Glomerular endothelial cell (primary cell): Measurements from ENCODE around the gene PROSER2. TPM values are rescaled to one million over a fixed set of nuclear protein-coding genes. Genes with fewer than 3 reads are reported as not detected.
"Not testable (repeated sequence)": the region's sequence is repeated elsewhere in the genome, so short reads cannot be mapped to it uniquely, and the experiment has no call there.

ENCODE experiments used
- DNase-seq: peaks from one replicate; pipeline ENCODE4 v3.0.0-alpha.2; 2011; ENCODE audit warnings: low read depth, low spot score; ENCODE audit errors: extremely low read depth
- total RNA-seq: library from RNA; depleted of rRNA; stranded (reverse); fragments of >200 nt; gene quantifications from 2 replicates; pipeline ENCODE4 v1.2.3, GENCODE V29; 2015

The PROSER2 gene
- total RNA-seq, 1 donor from 2014 or later = 12.7 TPM

DNA sequence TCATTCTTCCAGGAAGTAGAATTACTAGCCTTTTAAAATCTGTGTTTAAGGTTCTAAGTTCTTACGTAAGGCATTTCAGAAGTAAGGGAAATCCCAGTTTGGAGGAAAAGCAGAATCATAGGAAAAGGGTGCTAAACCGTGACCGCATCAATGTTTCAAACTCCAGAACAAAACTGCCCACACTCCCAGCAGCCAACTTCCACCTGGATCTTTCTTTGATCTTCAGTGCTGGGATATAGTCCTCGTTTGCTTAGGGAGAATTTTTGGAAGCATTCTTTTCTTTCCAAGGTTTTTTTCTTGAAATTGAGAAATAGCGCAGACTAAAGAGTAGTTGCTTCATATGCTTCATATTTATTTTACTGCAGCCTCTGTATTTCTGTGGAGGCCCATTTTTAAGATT is 8.9 kb downstream of the PROSER2 start:
- no peak for DNase-seq

GRCh38 chr10:11835061-11835460 is 11.9 kb downstream of the PROSER2 start:
- DNase-seq = no peak

DNA sequence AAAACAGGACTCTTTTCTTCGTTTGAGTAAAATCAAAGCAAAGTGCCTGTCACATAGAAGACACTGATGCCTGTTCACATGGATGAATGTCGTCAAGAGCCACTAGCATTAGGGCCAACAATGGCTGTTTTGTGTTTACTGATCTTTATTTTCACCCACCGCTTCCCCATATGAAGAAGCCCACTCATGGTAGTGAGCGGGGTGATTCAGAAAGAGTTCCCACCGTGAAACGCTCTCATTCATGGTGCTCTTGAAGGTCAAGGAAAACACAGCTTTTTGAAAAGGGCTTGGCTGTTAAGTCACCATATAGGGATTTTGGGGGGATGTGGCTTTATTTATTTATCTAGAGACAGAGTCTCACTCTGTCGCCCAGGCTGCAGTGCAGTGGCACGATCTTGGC is 12.5 kb downstream of the PROSER2 start:
- no peak for DNase-seq

GRCh38 chr10:11837372-11838161 is 14.4 kb downstream of the PROSER2 start:
- no peak for DNase-seq

GRCh38 chr10:11838298-11838852 is 15.2 kb downstream of the PROSER2 start:
- no peak for DNase-seq

DNA sequence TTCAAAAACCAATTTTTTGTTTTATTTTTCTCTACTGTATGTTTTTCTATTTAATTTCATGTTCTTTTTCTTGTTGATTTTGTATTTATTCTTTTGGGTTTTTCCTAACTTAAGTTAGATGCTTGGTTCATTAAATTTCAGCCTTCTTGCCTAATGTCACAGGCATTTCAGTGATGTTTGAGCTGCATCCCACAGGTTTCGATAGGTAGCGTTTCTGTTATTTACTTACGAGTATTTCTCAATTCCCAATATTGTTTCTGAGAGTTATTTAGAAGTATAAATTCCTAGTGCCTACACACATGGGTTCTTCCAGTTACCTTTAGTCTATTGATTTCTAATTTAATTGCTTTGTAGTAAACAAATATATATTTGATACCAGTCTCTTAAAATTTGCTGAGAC is 18.2 kb downstream of the PROSER2 start:
- DNase-seq = no peak

- DNase-seq = no peak
Observed at GRCh38 chr10:11842411-11842810, 19.3 kb downstream of the PROSER2 start.

DNA sequence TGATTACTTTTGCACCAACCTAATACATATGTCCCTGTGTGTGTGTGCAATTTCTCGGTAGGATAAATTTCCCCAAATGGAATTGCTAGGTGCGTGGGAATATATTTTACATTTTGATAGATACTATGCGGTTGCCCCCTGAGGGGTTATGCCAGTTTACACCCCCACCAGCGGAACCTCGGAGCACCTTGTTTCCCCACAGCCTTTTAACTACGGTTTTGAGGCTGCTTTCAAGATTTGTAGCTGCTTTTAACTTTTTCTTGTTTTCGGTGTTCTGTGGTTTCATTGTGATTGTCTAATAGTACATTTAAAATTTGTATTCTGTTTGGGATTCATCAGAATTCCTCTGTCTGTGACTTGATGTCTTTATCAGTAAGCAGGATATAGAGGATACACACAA is 22.0 kb downstream of the PROSER2 start:
- no peak for DNase-seq

DNA sequence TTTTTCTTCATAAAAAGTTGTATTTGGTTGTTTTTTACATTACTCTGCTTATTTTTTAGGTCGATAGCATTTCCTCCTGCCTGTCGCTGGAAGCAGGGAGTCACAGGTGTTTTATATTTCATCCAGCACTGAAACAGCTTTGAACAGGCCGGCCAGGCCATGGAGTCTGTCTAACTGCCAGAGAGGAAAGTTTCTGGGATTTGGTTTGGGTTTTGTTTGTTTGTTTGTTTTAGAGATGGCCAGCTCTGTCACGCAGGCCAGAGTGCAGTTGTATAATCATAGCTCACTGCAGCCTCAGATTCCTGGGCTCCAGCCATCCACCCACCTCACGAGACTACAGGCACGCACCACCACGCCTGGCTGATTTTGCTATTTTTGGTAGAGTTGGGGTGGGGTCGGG is 23.4 kb downstream of the PROSER2 start:
- DNase-seq = no peak

DNA sequence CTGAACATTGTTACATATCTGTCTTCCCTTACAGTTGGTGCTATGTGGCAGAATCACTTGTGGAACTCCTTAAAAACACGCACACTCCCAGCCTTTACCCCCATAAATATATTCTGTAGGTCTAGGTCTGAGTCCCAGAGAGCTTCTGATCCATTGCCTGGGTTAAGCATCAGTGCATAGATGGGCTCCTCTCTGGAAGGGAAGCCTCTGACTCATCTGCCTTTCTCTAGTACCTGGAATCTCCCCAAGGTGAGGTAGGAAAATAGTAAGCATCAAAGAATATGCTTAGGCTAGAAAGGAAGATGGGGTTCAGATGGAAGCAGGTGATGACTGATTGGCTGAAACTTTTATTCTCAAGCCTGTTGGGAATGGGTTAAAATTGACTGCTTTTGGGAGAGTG is 26.1 kb downstream of the PROSER2 start:
- no peak for DNase-seq

GRCh38 chr10:11849911-11850310 is 26.8 kb downstream of the PROSER2 start:
- no peak for DNase-seq

GRCh38 chr10:11851910-11852309 is 28.8 kb downstream of the PROSER2 start:
- DNase-seq = no peak

GRCh38 chr10:11852637-11853036 is 29.5 kb downstream of the PROSER2 start:
- not testable (repeated sequence) for DNase-seq

GRCh38 chr10:11853468-11853867 is 30.3 kb downstream of the PROSER2 start:
- no peak for DNase-seq

DNA sequence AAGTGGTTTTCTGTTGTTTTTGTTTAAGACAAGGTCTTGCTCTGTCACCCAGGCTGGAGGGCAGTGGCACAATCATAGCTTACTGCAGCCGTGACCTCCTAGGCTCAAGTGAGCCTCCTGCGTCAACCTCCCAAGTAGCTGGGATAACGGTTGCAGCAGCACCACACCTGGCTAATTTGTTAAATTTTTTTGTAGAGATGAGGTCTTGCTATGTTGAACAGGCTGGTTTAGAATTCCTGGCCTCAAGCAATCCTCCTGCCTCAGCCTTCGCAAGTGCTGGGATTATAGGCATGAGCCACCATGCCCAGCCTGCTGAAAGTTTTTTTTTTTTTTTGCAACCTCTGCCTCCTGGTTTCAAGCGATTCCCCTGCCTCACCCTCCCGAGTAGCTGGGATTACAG is 31.1 kb downstream of the PROSER2 start:
- DNase-seq = no peak

- no peak for DNase-seq
Observed at GRCh38 chr10:11856089-11856488, 32.9 kb downstream of the PROSER2 start.

DNA sequence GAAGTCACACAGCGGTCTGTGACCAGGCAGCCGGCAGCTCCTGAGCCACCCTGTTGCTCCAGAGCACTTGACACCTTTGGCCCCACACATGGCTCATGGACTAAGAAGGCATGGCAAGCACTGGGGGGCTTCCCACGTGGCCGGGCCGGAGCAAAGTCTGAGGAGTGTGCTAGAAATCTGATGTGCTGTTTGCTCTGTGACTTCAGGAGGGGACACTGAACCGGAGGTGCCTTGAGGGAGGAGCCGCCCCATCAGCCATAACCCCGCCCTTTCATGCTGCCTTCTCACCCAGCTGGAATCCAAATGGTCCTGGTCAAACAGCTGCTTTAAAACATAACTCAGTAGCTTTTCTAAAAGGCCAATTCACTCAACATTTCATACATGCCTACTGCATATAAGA is 33.5 kb downstream of the PROSER2 start:
- DNase-seq = no peak

DNA sequence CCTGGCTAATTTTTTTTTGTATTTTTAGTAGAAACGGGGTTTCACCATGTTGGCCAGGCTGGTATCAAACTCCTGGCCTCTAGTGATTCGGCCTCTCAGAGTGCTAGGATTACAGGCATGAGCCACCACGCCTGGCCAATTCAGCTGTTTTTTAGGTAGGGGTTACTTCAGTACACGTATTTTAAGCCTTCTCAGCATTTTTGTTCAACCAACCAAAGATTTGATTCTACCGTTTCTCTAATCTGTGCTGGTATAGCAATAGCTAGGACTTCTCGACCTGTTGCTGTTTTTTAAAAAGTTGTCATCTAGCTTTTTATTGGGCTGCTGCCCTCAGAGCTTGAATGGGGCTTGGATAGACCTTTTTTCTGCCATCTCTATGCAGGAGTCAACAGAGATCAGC is 34.9 kb downstream of the PROSER2 start:
- DNase-seq = no peak

DNA sequence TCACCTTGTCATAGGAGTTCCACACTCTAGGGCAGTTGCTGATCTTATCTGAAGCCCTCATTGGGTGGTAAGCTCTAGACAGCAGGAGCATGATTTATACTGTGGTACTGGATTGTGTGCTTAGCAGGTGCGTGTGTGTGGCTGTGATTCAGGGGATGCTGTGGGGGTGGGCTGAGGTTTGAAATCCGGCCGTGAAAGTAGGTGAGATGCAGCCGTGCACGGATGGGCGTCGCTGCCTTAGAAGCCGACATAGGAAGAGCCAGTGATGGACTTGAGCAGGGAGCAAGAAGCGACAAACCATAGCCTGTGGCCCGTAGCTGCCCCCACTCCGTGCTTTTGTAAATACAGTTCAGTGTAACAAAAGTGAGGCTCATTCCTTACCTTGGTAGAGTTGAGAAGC is 38.2 kb downstream of the PROSER2 start:
- DNase-seq = no peak

DNA sequence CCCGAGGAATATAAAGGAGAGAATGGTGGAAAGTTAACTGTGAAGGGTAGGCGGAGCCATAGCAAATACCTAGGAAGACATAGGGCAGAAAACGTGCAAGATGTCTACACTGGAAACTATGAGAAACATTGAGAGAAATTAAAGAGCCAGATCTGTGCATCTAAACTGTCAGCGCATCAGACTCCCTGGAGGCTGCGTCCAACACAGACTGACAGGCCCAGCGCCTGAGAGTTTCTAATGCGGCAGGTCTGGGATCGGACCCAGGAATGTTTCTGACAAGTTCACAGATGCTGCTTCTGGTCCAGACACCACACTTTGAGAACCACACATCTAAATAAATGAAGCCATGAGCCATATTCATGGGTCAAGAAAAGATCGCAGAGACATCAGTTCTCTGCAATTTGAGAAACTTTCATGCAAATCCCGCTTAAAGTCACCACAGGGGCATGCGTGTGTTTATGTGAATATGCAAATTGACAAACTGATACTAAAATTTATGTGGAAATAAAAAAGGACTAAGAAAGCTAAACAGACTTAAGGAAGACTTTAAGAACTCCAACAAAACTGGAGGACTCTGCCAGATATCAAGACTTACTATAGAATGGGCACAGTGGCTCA is 38.8 kb downstream of the PROSER2 start:
- no peak for DNase-seq

- DNase-seq = no peak
Observed at GRCh38 chr10:11863353-11864109, 40.4 kb downstream of the PROSER2 start.
